Measurements from ENCODE around the gene NEURL1.

NEURL1 gene, protein sequence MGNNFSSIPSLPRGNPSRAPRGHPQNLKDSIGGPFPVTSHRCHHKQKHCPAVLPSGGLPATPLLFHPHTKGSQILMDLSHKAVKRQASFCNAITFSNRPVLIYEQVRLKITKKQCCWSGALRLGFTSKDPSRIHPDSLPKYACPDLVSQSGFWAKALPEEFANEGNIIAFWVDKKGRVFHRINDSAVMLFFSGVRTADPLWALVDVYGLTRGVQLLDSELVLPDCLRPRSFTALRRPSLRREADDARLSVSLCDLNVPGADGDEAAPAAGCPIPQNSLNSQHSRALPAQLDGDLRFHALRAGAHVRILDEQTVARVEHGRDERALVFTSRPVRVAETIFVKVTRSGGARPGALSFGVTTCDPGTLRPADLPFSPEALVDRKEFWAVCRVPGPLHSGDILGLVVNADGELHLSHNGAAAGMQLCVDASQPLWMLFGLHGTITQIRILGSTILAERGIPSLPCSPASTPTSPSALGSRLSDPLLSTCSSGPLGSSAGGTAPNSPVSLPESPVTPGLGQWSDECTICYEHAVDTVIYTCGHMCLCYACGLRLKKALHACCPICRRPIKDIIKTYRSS

DNA sequence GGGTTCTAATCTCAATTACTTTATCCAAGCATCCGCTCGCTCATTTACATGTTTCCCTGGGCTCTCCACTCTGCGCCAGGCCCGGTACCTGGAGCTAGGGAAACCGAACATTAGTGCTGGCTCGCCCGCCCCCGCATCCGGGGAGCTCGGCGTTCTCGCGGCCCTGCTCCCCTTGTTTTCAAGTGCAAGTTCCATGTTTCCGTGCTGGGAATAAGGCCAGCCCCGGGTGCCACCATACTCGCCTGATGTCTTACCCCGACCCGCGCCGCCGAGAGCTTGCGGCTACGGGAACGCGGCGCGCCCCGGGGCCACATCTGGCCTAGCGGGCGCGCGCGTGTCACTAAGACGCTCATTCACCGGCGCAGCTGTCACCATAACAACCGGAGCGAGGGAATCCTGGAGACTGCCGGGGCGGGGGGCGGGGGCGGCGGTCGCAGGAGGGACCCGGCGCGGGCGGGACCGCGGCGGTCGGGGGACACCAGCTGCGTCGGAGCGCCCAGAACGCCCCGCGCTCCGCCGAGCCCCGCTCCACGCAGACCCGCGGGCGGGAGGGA, at the start of gene NEURL1:
TSS of gene NEURL1 (plus strand) at position 344 of the 554 bp plus-strand sequence. CDS start 683 bp downstream, outside the sequence.
- no peak for TF ChIP-seq ZFX (IDR thresholded peaks at IDR 0.05)
- TF ChIP-seq, protein P1, sequence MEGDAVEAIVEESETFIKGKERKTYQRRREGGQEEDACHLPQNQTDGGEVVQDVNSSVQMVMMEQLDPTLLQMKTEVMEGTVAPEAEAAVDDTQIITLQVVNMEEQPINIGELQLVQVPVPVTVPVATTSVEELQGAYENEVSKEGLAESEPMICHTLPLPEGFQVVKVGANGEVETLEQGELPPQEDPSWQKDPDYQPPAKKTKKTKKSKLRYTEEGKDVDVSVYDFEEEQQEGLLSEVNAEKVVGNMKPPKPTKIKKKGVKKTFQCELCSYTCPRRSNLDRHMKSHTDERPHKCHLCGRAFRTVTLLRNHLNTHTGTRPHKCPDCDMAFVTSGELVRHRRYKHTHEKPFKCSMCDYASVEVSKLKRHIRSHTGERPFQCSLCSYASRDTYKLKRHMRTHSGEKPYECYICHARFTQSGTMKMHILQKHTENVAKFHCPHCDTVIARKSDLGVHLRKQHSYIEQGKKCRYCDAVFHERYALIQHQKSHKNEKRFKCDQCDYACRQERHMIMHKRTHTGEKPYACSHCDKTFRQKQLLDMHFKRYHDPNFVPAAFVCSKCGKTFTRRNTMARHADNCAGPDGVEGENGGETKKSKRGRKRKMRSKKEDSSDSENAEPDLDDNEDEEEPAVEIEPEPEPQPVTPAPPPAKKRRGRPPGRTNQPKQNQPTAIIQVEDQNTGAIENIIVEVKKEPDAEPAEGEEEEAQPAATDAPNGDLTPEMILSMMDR (conservative IDR thresholded peaks at IDR 0.05): no peak
- no peak within 1 kb of the TSS for H3K27ac ChIP-seq

DNA sequence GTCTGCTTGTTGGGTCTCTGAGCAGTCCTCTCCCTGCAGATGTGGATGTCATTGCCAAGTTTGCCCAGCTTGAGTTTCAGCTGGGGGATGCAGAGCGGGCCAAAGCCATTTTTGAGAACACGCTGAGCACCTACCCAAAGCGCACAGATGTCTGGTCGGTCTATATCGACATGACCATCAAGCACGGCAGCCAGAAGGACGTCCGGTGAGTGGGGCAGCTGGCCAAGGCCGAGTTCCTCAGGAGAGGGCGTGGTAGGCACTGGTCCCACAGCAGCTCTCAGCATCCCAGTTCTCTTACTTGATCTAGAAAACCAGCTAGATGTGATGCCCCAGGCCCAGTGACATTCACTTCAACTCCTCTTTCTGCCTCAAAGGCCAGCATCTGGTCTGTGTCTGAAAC, 49.0 kb upstream of the NEURL1 start:
- TF ChIP-seq, protein P1 (conservative IDR thresholded peaks at IDR 0.05): no peak
- no peak for TF ChIP-seq ZFX (IDR thresholded peaks at IDR 0.05)
- H3K27ac ChIP-seq: no peak overlapping the region

DNA sequence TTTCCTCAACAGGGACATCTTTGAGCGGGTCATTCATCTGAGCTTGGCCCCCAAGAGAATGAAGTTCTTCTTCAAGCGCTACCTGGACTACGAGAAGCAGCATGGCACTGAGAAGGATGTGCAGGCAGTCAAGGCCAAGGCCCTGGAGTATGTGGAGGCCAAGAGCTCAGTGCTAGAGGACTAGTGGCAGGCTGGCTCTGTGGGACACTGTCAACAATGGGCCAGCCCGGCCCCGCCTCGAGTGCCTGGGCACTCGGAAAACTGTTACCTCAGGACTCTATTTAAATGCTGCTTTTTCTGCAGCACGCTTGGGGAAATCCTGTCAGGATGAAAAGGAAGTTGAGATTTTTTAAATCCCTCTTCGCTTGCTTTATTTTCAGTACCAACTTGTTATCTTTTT, 48.1 kb upstream of the NEURL1 start:
- H3K27ac ChIP-seq: no peak overlapping the region
- TF ChIP-seq, protein P1 (conservative IDR thresholded peaks at IDR 0.05): no peak
- TF ChIP-seq ZFX (IDR thresholded peaks at IDR 0.05): no peak

DNA sequence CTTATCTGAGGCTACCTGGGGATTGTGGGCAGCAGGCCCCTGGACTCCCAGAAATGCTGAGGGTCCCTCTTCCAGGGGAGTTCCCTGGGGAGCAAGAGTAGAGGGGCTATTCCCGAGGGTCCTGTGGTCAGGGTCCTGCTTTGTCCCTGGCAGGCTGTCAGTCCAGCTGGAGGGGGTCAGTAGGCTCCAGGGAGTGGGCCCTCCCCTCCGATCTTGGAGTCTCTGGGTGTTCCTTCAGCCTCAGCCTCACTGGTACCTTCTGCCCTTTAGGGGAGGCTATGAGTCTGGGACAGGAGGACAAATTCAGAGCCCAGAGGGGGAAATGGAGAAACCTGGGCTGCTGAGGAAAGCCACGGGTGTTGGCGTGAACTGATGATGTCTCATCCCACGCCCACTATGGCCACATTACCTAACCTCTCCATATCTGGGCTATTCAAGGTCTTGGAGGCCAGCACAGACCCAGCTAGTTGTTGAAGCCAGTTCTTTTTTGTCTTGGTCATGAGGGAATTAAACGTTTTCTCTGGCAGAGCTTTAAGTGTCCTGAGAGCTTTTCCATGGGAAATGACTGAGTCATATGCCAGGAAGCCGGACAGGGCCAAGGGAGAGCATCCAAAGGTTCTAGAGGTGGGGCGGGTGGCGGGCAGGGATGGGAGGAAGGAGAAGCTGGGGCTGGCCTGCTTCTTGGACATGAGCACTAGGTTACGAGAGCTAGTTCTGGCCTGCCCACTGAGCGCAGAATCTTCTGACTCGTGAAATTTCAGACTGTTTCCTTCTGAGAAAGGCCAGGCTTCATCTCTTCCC, 47.5 kb upstream of the NEURL1 start:
- TF ChIP-seq ZFX (IDR thresholded peaks at IDR 0.05): no peak
- TF ChIP-seq, protein P1 (conservative IDR thresholded peaks at IDR 0.05): no peak
- no peak overlapping the region for H3K27ac ChIP-seq

DNA sequence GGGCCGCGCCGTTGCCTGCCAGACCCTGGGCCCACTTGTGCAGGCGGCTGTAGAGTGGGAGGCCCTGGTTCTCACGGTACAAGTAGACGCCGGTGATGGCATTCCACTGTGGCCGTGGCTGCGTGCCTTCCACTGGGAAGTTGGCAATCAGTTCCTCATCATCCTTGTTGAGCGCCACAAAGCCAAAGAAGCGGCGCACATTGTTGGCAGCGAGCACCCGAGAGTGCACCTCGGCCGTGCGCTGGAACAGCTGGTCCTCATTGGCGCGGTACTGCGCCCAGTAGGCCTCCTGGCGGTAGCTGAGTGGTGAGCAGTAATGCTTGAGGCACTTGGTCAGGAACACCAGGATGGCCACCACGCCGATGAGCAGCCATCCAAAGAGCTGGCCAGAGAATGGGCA, 46.3 kb upstream of the NEURL1 start:
- no peak overlapping the region for H3K27ac ChIP-seq
- TF ChIP-seq, protein P1 (conservative IDR thresholded peaks at IDR 0.05): no peak
- TF ChIP-seq ZFX (IDR thresholded peaks at IDR 0.05): no peak

DNA sequence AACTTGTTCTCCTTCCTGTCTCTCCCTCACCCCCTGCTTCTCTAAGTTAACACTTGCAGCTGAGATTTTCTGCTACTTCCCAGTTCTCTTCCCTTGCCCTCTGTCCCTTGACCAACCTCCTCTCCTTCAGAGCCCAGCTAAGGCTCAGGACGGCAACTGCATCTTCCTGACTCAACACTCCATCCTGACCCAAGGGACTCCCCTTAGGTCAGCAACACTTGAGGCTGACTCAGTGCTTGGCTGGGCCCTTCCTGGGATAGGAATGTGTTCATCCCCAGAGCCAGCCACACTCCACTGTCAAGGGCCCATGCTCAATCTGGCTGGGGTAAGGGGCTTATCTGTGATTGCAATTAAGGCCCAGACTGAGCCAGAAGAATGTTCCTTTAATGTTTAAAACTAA, 44.8 kb upstream of the NEURL1 start:
- TF ChIP-seq, protein P1 (conservative IDR thresholded peaks at IDR 0.05): no peak
- TF ChIP-seq ZFX (IDR thresholded peaks at IDR 0.05): no peak
- H3K27ac ChIP-seq: no peak overlapping the region

Data from C4-2B (cell line).